Esophagus muscularis mucosa (tissue), 4 donors: Measurements from ENCODE around the gene TUBGCP3. TPM values are rescaled to one million over a fixed set of nuclear protein-coding genes. Genes with fewer than 3 reads are reported as not detected.
"Not testable (repeated sequence)": the region's sequence is repeated elsewhere in the genome, so short reads cannot be mapped to it uniquely, and the experiment has no call there.

ENCODE experiments used
- DNase-seq: peaks from one replicate; pipeline ENCODE4 v3.0.0-alpha.2; 2017; ENCODE audit errors: extremely low spot score
- H3K27ac ChIP-seq, 4 donors: fragments of 200-600 bp; sonication (generic); replicated peaks in 1 of 4; 1 replicate in 3 of 4; 2 replicates in 1 of 4; pipeline ENCODE4 v1.5.1; 2016 to 2019; ENCODE audit warnings: mild to moderate bottlenecking in 1 of 4
- H3K27me3 ChIP-seq, 4 donors: fragments of 200-600 bp; sonication (generic); one replicate each; pipeline versions ENCODE4 v1.5.1 to v1.6.0; 2016 to 2019
- H3K36me3 ChIP-seq, 4 donors: fragments of 200-600 bp; sonication (generic); one replicate each; pipeline ENCODE4 v1.5.1; 2016 to 2019
- H3K4me1 ChIP-seq, 4 donors: fragments of 200-600 bp; sonication (generic); one replicate each; pipeline ENCODE4 v1.5.1; 2016 to 2019
- H3K4me3 ChIP-seq, 4 donors: fragments of 200-600 bp; sonication (generic); 1 replicate in 2 of 4; 2 replicates in 2 of 4; pipeline ENCODE4 v1.5.1; 2016 to 2019; ENCODE audit warnings: mild to moderate bottlenecking in 4 of 4, moderate library complexity in 1 of 4
- H3K9me3 ChIP-seq, 4 donors: fragments of 200-600 bp; sonication (generic); 1 replicate in 3 of 4; 2 replicates in 1 of 4; pipeline ENCODE4 v1.5.1; 2016 to 2019
- EP300 ChIP-seq: sonication (generic); formaldehyde crosslinking; IDR thresholded peaks from one replicate; pipeline ENCODE4 v1.6.1; 2017; ENCODE audit warnings: antibody characterized with exemption
- POLR2A ChIP-seq: fragments of 450-650 bp; IDR thresholded peaks from one replicate; pipeline ENCODE4 v1.6.1; 2017; ENCODE audit warnings: antibody characterized with exemption, moderate library complexity, mild to moderate bottlenecking, low read depth
- POLR2AphosphoS5 ChIP-seq, 2 donors: sonication (generic); formaldehyde crosslinking; IDR thresholded peaks; one replicate each; pipeline ENCODE4 v1.6.1; 2017; ENCODE audit warnings: antibody characterized with exemption in 2 of 2
- WGBS: methylation state at CpG from one replicate; pipeline ENCODE4 v1.1.5; 2018; 5-methylcytosine and 5-hydroxymethylcytosine counted together
- intact Hi-C: fragments of 100-400 bp; cut with DNase I; formaldehyde crosslinking; loops from one replicate; pipeline ENCODE4 v1.15.1; 2023
- total RNA-seq, 4 donors: library from RNA; depleted of rRNA; stranded (reverse); fragments of >200 nt; gene quantifications; one replicate each; pipeline versions ENCODE4 v1.1.0 to v1.2.1, GENCODE V29; 2016
- TF ChIP-seq, protein P1 (sequence below), 3 experiments: fragments of 200-600 bp in 2 of 3; fragments of 450-650 bp in 1 of 3; sonication (generic) in 2 of 3; IDR thresholded peaks; one replicate each; pipeline ENCODE4 v1.5.1; 2017 to 2019; ENCODE audit warnings: antibody characterized with exemption in 3 of 3, mild to moderate bottlenecking in 2 of 3, moderate library complexity in 1 of 3

The TUBGCP3 gene
- total RNA-seq, 4 donors from 2014 or later: 25.2 to 33.6 (median 30.6) TPM

DNA sequence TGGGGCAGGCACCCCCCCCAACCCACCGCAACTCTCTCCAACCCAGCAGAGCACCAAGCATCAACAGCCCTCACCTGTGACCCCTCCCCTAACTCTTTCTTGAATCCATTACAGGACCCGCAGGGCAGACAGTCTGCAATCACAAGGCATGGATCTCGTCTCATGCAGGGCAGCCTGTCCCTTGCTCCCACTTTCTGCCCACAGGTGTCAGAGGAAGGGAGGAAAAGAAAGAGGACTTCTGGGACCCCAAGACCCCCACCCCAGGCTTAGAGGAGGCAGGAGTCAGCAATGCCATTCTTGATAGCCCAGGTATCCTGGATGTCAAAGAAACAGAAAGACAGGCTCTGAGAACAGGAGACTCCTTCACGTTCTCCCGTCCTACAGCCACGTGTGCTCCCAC is 47.4 kb upstream of the TUBGCP3 start:
- DNase-seq: no peak
- no peak for TF ChIP-seq POLR2AphosphoS5 (IDR thresholded peaks at IDR 0.05)
- TF ChIP-seq EP300: no peak
- TF ChIP-seq POLR2A: no peak
- TF ChIP-seq, protein P1, sequence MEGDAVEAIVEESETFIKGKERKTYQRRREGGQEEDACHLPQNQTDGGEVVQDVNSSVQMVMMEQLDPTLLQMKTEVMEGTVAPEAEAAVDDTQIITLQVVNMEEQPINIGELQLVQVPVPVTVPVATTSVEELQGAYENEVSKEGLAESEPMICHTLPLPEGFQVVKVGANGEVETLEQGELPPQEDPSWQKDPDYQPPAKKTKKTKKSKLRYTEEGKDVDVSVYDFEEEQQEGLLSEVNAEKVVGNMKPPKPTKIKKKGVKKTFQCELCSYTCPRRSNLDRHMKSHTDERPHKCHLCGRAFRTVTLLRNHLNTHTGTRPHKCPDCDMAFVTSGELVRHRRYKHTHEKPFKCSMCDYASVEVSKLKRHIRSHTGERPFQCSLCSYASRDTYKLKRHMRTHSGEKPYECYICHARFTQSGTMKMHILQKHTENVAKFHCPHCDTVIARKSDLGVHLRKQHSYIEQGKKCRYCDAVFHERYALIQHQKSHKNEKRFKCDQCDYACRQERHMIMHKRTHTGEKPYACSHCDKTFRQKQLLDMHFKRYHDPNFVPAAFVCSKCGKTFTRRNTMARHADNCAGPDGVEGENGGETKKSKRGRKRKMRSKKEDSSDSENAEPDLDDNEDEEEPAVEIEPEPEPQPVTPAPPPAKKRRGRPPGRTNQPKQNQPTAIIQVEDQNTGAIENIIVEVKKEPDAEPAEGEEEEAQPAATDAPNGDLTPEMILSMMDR (IDR thresholded peaks at IDR 0.05): no peak
- Histone ChIP-seq H3K36me3 (no peaks in the 10 kb centered on the region), H3K27me3 (peaks cover 0 to 35% (median 2%) of the 10 kb centered on the region in 4 donors), H3K27ac (no peak overlapping the region), H3K4me3 (no peak overlapping the region), H3K4me1 (peaks cover 0 to under 1% (median 0%) of the 10 kb centered on the region in 4 donors), H3K9me3 (no peaks in the 10 kb centered on the region)
- 47% methylated on average over 6 of the region's 6 CpGs for WGBS
- intact Hi-C loops: no loop called here

GRCh38 chr13:112634102-112634501 is 46.1 kb upstream of the TUBGCP3 start:
- no peak for DNase-seq
- H3K4me3 ChIP-seq: no peak overlapping the region
- H3K9me3 ChIP-seq: no peaks in the 10 kb centered on the region
- WGBS: 87% methylated on average over 8 of the region's 11 CpGs
- TF ChIP-seq POLR2A (no peak), POLR2AphosphoS5 (IDR thresholded peaks at IDR 0.05) (no peak), EP300 (no peak)
- TF ChIP-seq, protein P1 (IDR thresholded peaks at IDR 0.05): no peak
- H3K4me1 ChIP-seq: no peaks in the 10 kb centered on the region
- H3K36me3 ChIP-seq: no peaks in the 10 kb centered on the region
- intact Hi-C loops: no loop called here
- H3K27ac ChIP-seq: no peak overlapping the region
- H3K27me3 ChIP-seq: peaks cover 0 to 29% (median 2%) of the 10 kb centered on the region in 4 donors

- H3K27me3 ChIP-seq, H3K27ac ChIP-seq, intact Hi-C loops, H3K36me3 ChIP-seq, H3K4me3 ChIP-seq, H3K4me1 ChIP-seq, DNase-seq, H3K9me3 ChIP-seq: not testable (repeated sequence)
- 90% methylated on average over 10 of the region's 10 CpGs for WGBS
Observed at GRCh38 chr13:112630226-112630625, 42.3 kb upstream of the TUBGCP3 start.

GRCh38 chr13:112629161-112629560 is 41.2 kb upstream of the TUBGCP3 start:
- Histone ChIP-seq H3K4me3 (no peak overlapping the region), H3K36me3 (no peaks in the 10 kb centered on the region), H3K9me3 (no peaks in the 10 kb centered on the region), H3K4me1 (no peaks in the 10 kb centered on the region), H3K27me3 (no peaks in the 10 kb centered on the region), H3K27ac (no peak overlapping the region)
- WGBS: 74% methylated on average over 8 of the region's 8 CpGs
- TF ChIP-seq EP300: no peak
- TF ChIP-seq, protein P1 (IDR thresholded peaks at IDR 0.05): no peak
- TF ChIP-seq POLR2A: no peak
- TF ChIP-seq POLR2AphosphoS5 (IDR thresholded peaks at IDR 0.05): no peak
- no peak for DNase-seq
- intact Hi-C loops: no loop called here

DNA sequence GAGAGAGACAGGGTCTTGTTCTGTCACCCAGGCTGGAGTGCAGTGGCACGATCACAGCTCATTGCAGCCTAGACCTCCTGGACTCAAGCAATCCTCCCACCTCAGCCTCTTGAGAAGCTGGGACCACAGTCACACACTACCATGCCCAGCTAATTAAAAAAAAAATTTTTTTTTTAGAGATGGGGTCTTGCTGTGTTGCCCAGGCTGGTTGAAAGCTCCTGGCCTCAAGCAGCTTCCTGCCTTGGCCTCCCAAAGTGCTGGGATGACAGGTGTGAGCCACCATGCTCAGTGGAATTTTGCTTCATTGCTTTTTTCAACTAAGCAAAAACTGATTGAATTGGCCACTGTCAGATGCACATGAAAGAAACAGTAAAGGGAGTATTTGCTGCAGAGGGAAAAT is 39.7 kb upstream of the TUBGCP3 start:
- H3K27me3 ChIP-seq, H3K9me3 ChIP-seq, intact Hi-C loops, H3K27ac ChIP-seq, H3K4me3 ChIP-seq, DNase-seq, H3K4me1 ChIP-seq, H3K36me3 ChIP-seq: not testable (repeated sequence)
- 78% methylated on average over 1 of the region's 1 CpG for WGBS

DNA sequence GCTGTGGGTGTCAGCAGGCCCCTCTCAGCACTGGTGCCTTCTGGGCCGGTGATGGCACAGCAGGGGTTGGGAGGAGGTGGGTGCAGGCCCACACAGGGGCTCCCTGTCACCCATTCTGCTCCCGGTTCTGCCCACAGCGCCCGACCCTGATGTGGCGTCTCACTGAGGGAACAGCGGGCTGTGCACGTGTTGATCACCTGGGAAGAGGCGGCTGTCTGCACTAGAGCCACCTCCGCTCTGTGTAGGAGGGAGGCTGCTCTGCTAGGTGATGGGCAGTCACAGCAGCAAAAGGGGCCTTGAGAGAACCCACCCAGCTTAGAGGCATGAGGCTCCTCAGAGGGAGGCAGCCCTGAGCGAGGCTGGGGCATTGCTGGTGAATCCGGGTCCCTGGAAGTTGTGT is 39.2 kb upstream of the TUBGCP3 start:
- DNase-seq: no peak
- no peak for TF ChIP-seq POLR2AphosphoS5 (IDR thresholded peaks at IDR 0.05)
- TF ChIP-seq EP300: no peak
- TF ChIP-seq POLR2A: no peak
- TF ChIP-seq, protein P1 (IDR thresholded peaks at IDR 0.05): no peak
- H3K9me3 ChIP-seq: no peaks in the 10 kb centered on the region
- no peaks in the 10 kb centered on the region for H3K36me3 ChIP-seq
- intact Hi-C loops: no loop called here
- no peak overlapping the region for H3K4me3 ChIP-seq
- peaks cover 0 to 10% (median 0%) of the 10 kb centered on the region in 4 donors for H3K27me3 ChIP-seq
- H3K27ac ChIP-seq: no peak overlapping the region
- WGBS: 93% methylated on average over 10 of the region's 11 CpGs
- no peaks in the 10 kb centered on the region for H3K4me1 ChIP-seq
